ENCODE measurements around the gene GCSAML. TPM values are rescaled to one million over a fixed set of nuclear protein-coding genes. Genes with fewer than 3 reads are reported as not detected.

Gene GCSAML
- total RNA-seq, 4 donors from 2014 or later, result 0.14 to 0.32 (median 0.20) TPM; not detected in 1

DNA sequence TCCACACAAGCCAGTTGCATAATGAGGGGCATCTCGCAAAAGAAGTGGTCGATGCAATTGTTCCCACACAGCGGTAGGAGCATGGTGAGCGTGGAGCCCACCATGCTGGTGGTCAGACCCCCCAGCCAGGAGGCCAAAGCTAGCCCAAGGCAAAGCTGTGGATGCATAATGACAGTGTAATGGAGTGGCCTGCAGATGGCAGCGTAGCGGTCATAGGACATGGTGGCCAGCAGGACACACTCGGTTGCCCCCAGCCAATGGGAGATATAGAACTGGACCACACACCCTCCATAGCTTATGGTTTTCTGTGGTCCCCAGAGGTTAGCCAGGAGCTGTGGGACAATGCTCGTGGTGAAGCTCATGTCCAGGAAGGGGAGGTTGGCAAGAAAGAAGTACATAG is 17.0 kb upstream of the GCSAML start:
- whole genome bisulfite sequencing, 2 donors (ENCODE audit: low coverage in 1 of 2), result 94% methylated on average over 8 of the region's 8 CpGs; no CpG with 5 or more reads in 1 of the 2 donors
- no peak overlapping the region for H3K4me3 ChIP-seq
- no peaks in the 10 kb centered on the region for H3K9me3 ChIP-seq
- in situ Hi-C loops (cut with MboI; ENCODE audit: low pct_ligation_motif_present in 1 of 4, low pct_unique_long_range_greater_than_20kb in 1 of 4, low sequenced_read_pairs in 3 of 4), result no loop called here
- no peaks in the 10 kb centered on the region for H3K36me3 ChIP-seq
- no peaks in the 10 kb centered on the region for H3K27me3 ChIP-seq
- no peak overlapping the region for H3K27ac ChIP-seq
- intact Hi-C loops (cut with DNase I; ENCODE audit: low total_unique reads), result no loop called here
- no peak for DNase-seq
- TF ChIP-seq POLR2AphosphoS5 (IDR thresholded peaks at IDR 0.05) (no peak), POLR2A (IDR thresholded peaks at IDR 0.05) (no peak), EP300 (IDR thresholded peaks at IDR 0.05; ENCODE audit: low read depth) (no peak), CTCF (IDR thresholded peaks at IDR 0.05) (no peak)
- H3K4me1 ChIP-seq, result no peaks in the 10 kb centered on the region

- no peak overlapping the region for H3K4me3 ChIP-seq
- no peak for DNase-seq
- H3K27ac ChIP-seq, result no peak overlapping the region
- TF ChIP-seq POLR2AphosphoS5 (IDR thresholded peaks at IDR 0.05), result no peak
- no peak for TF ChIP-seq POLR2A (IDR thresholded peaks at IDR 0.05)
- no peaks in the 10 kb centered on the region for H3K4me1 ChIP-seq
- 45 to 54% methylated on average over 2 to 3 of the region's 3 CpGs for WGBS, 2 donors (ENCODE audit: low coverage in 1 of 2)
- no peaks in the 10 kb centered on the region for H3K9me3 ChIP-seq
- no peaks in the 10 kb centered on the region for H3K36me3 ChIP-seq
- no peaks in the 10 kb centered on the region for H3K27me3 ChIP-seq
- intact Hi-C loops (cut with DNase I; ENCODE audit: low total_unique reads), result no loop called here
- in situ Hi-C loops (cut with MboI; ENCODE audit: low pct_ligation_motif_present in 1 of 4, low pct_unique_long_range_greater_than_20kb in 1 of 4, low sequenced_read_pairs in 3 of 4), result no loop called here
Observed at GRCh38 chr1:247535402-247535801, 13.5 kb upstream of the GCSAML start.

GRCh38 chr1:247536340-247536739 is 12.6 kb upstream of the GCSAML start, which contains the start of gene OR2C3:
OR2C3 (minus strand) TSS chr1:247536440; CDS start chr1:247532511, 3,929 bp downstream.
- intact Hi-C loops (cut with DNase I; ENCODE audit: low total_unique reads) (no loop called here), in situ Hi-C loops (cut with MboI; ENCODE audit: low pct_ligation_motif_present in 1 of 4, low pct_unique_long_range_greater_than_20kb in 1 of 4, low sequenced_read_pairs in 3 of 4) (no loop called here)
- no peaks in the 10 kb centered on the region for H3K4me1 ChIP-seq
- TF ChIP-seq POLR2AphosphoS5 (IDR thresholded peaks at IDR 0.05) (no peak), CTCF (IDR thresholded peaks at IDR 0.05) (no peak), EP300 (IDR thresholded peaks at IDR 0.05; ENCODE audit: low read depth) (no peak), POLR2A (IDR thresholded peaks at IDR 0.05) (no peak)
- no peaks in the 10 kb centered on the region for H3K9me3 ChIP-seq
- no peak within 1 kb of the TSS for H3K27ac ChIP-seq
- H3K27me3 ChIP-seq, result no peaks in the 10 kb centered on the region
- H3K4me3 ChIP-seq, result no peak within 1 kb of the TSS
- 82 to 88% methylated on average over 2 of the region's 2 CpGs for WGBS, 2 donors (ENCODE audit: low coverage in 1 of 2)
- DNase-seq, result no peak
- H3K36me3 ChIP-seq, result no peaks in the 10 kb centered on the region

DNA sequence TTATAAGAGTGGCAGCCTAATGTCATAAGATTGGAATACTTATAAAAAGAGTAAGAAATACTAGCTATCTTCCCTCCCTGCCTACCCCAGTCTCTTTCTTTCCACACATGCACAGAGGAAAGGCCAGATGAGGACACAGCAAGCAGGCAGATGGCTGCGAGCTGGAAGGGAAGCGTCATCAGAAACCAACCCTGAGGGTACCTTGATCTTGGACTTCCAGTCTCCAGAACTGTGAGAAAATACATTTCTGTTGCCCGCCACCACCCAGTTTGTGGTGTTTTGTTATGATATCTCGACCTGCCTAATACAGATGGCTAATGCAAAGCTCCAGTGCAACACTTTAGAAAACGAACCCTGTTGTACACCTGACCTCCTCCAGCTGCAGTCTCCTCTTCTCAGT is 10.4 kb upstream of the GCSAML start:
- no peak for TF ChIP-seq CTCF (IDR thresholded peaks at IDR 0.05)
- no peak for TF ChIP-seq POLR2AphosphoS5 (IDR thresholded peaks at IDR 0.05)
- TF ChIP-seq POLR2A (IDR thresholded peaks at IDR 0.05), result no peak
- no peak for TF ChIP-seq EP300 (IDR thresholded peaks at IDR 0.05; ENCODE audit: low read depth)
- in situ Hi-C loops (cut with MboI; ENCODE audit: low pct_ligation_motif_present in 1 of 4, low pct_unique_long_range_greater_than_20kb in 1 of 4, low sequenced_read_pairs in 3 of 4) (no loop called here), intact Hi-C loops (cut with DNase I; ENCODE audit: low total_unique reads) (no loop called here)
- Histone ChIP-seq H3K9me3 (no peaks in the 10 kb centered on the region), H3K27ac (no peak overlapping the region), H3K4me3 (no peak overlapping the region), H3K4me1 (no peaks in the 10 kb centered on the region), H3K36me3 (no peaks in the 10 kb centered on the region), H3K27me3 (no peaks in the 10 kb centered on the region)
- no peak for DNase-seq
- WGBS, 2 donors (ENCODE audit: low coverage in 1 of 2), result 68 to 85% methylated on average over 3 to 5 of the region's 5 CpGs

- no peak for DNase-seq
- intact Hi-C loops (cut with DNase I; ENCODE audit: low total_unique reads) (no loop called here), in situ Hi-C loops (cut with MboI; ENCODE audit: low pct_ligation_motif_present in 1 of 4, low pct_unique_long_range_greater_than_20kb in 1 of 4, low sequenced_read_pairs in 3 of 4) (no loop called here)
- no peaks in the 10 kb centered on the region for H3K27me3 ChIP-seq
- no peaks in the 10 kb centered on the region for H3K9me3 ChIP-seq
- no peaks in the 10 kb centered on the region for H3K36me3 ChIP-seq
- H3K4me1 ChIP-seq, result no peaks in the 10 kb centered on the region
- H3K27ac ChIP-seq, result no peak overlapping the region
- no peak overlapping the region for H3K4me3 ChIP-seq
- 67 to 70% methylated on average over 6 of the region's 6 CpGs for WGBS, 2 donors (ENCODE audit: low coverage in 1 of 2)
- no peak for TF ChIP-seq CTCF (IDR thresholded peaks at IDR 0.05)
- TF ChIP-seq POLR2AphosphoS5 (IDR thresholded peaks at IDR 0.05), result no peak
- TF ChIP-seq EP300 (IDR thresholded peaks at IDR 0.05; ENCODE audit: low read depth), result no peak
- TF ChIP-seq POLR2A (IDR thresholded peaks at IDR 0.05), result no peak
Observed at GRCh38 chr1:247539215-247539614, 9.7 kb upstream of the GCSAML start.
